ENCODE data around the gene TBL1X.

Gene TBL1X

GRCh38 chrX:9781941-9782340, 317.1 kb downstream of the TBL1X start:
- TF ChIP-seq CTCF (conservative IDR thresholded peaks at IDR 0.05): no peak
- H3K27ac ChIP-seq: no peak overlapping the region

GRCh38 chrX:9784332-9784731, 319.5 kb downstream of the TBL1X start:
- no peak overlapping the region for H3K27ac ChIP-seq
- TF ChIP-seq CTCF (conservative IDR thresholded peaks at IDR 0.05): no peak

GRCh38 chrX:9785254-9785943, 320.5 kb downstream of the TBL1X start:
- peak overlapping the region; percentile 90 for H3K27ac ChIP-seq
- TF ChIP-seq CTCF (conservative IDR thresholded peaks at IDR 0.05): no peak

GRCh38 chrX:9785944-9786797, 321.3 kb downstream of the TBL1X start, which contains the start of gene SHROOM2:
TSS of gene SHROOM2 (plus strand) at chrX:9786429. CDS start at chrX:9786546, 117 bp downstream.
- H3K27ac ChIP-seq: peak within 1 kb of the TSS; percentile 90
- no peak for TF ChIP-seq CTCF (conservative IDR thresholded peaks at IDR 0.05)

- no peak for TF ChIP-seq CTCF (conservative IDR thresholded peaks at IDR 0.05)
- H3K27ac ChIP-seq: peak overlapping the region; percentile 90
Observed at GRCh38 chrX:9786798-9787635, 322.2 kb downstream of the TBL1X start.

- peak overlapping the region; percentile 90 for H3K27ac ChIP-seq
- no peak for TF ChIP-seq CTCF (conservative IDR thresholded peaks at IDR 0.05)
Observed at GRCh38 chrX:9788911-9789310, 324.1 kb downstream of the TBL1X start.

- H3K27ac ChIP-seq: peak overlapping the region; percentile 90
- no peak for TF ChIP-seq CTCF (conservative IDR thresholded peaks at IDR 0.05)
Observed at GRCh38 chrX:9789555-9789954, 324.7 kb downstream of the TBL1X start.

Data from VCaP (cell line).